Neural progenitor cell (in vitro differentiated cells): ENCODE results near the gene ATP8A1. TPM values are rescaled to one million over a fixed set of nuclear protein-coding genes. Genes with fewer than 3 reads are reported as not detected.

Source experiments
- DNase-seq: peaks from one replicate; pipeline ENCODE4 v3.0.0-alpha.2; 2016; ENCODE audit warnings: low spot score
- H2AFZ ChIP-seq: fragments of 200-600 bp; sonication (generic); replicated peaks from 2 replicates; pipeline ENCODE4 v1.6.1; 2016; ENCODE audit warnings: antibody characterized with exemption
- H3F3A ChIP-seq: fragments of 200-600 bp; sonication (generic); 2 replicates; pipeline ENCODE4 v1.6.1; 2016; ENCODE audit warnings: antibody characterized with exemption, low read depth
- H3K27ac ChIP-seq: fragments of 200-600 bp; sonication (generic); 2 replicates; pipeline ENCODE4 v1.5.1; 2016; ENCODE audit warnings: mild to moderate bottlenecking
- H3K27me3 ChIP-seq: fragments of 200-600 bp; sonication (generic); 2 replicates; pipeline ENCODE4 v1.6.1; 2016; ENCODE audit warnings: mild to moderate bottlenecking, moderate library complexity
- H3K36me3 ChIP-seq: fragments of 200-600 bp; sonication (generic); 2 replicates; pipeline ENCODE4 v1.5.1; 2016
- H3K4me1 ChIP-seq: fragments of 200-600 bp; sonication (generic); 2 replicates; pipeline ENCODE4 v1.6.1; 2016; ENCODE audit warnings: mixed run types
- H3K4me2 ChIP-seq: fragments of 200-600 bp; sonication (generic); 2 replicates; pipeline ENCODE4 v1.6.1; 2016
- H3K4me3 ChIP-seq: fragments of 200-600 bp; sonication (generic); 2 replicates; pipeline ENCODE4 v1.5.1; 2016
- H3K79me2 ChIP-seq: fragments of 200-600 bp; sonication (generic); 2 replicates; pipeline ENCODE4 v1.6.1; 2016; ENCODE audit warnings: low read depth
- H3K9ac ChIP-seq: fragments of 200-600 bp; sonication (generic); 2 replicates; pipeline ENCODE4 v1.6.1; 2016
- H3K9me3 ChIP-seq: fragments of 200-600 bp; sonication (generic); 2 replicates; pipeline ENCODE4 v1.5.1; 2016; ENCODE audit warnings: low read depth
- H4K20me1 ChIP-seq: fragments of 200-600 bp; sonication (generic); 2 replicates; pipeline ENCODE4 v1.6.1; 2016; ENCODE audit warnings: low read depth
- H3K27ac Mint-ChIP-seq: 3 replicates; pipeline ENCODE4 v1.8.0; 2021; ENCODE audit warnings: mixed read lengths
- H3K27me3 Mint-ChIP-seq: 2 replicates; pipeline ENCODE4 v1.8.0; 2022; ENCODE audit warnings: low read depth, mild to moderate bottlenecking, inconsistent platforms, moderate library complexity, mixed read lengths; ENCODE audit not compliant: insufficient read depth
- H3K36me3 Mint-ChIP-seq: 3 replicates; pipeline ENCODE4 v1.8.0; 2021; ENCODE audit warnings: mixed read lengths
- H3K4me1 Mint-ChIP-seq: 3 replicates; pipeline ENCODE4 v1.8.0; 2021; ENCODE audit warnings: mixed read lengths
- H3K4me3 Mint-ChIP-seq: 3 replicates; pipeline ENCODE4 v1.8.0; 2021; ENCODE audit warnings: mild to moderate bottlenecking, moderate library complexity, mixed read lengths
- H3K9me3 Mint-ChIP-seq: 3 replicates; pipeline ENCODE4 v1.8.0; 2020; ENCODE audit warnings: mixed read lengths
- EZH2 ChIP-seq: fragments of 200-600 bp; sonication (generic); IDR thresholded peaks from 2 replicates; pipeline ENCODE4 v1.6.1; 2017; ENCODE audit warnings: antibody characterized with exemption, mild to moderate bottlenecking, moderate library complexity
- EZH2phosphoT487 ChIP-seq: fragments of 200-600 bp; sonication (generic); IDR thresholded peaks from 2 replicates; pipeline ENCODE4 v1.6.1; 2017; ENCODE audit warnings: antibody characterized with exemption
- total RNA-seq: library from RNA; depleted of rRNA; stranded (reverse); fragments of >200 nt; gene quantifications from 2 replicates; pipeline ENCODE4 v1.2.3, GENCODE V29; 2015; ENCODE audit warnings: low replicate concordance
- TF ChIP-seq, protein P1 (sequence below): fragments of 200-600 bp; sonication (generic); IDR thresholded peaks from 2 replicates; pipeline ENCODE4 v1.5.1; 2017; ENCODE audit warnings: antibody characterized with exemption, mild to moderate bottlenecking

Gene ATP8A1
- total RNA-seq, 1 donor from 2014 or later, result 46.1 TPM

GRCh38 chr4:42396752-42397634, 259.9 kb downstream of the ATP8A1 start, which contains the start of gene SHISA3:
Gene SHISA3, plus strand, starts transcription at chr4:42397488. Its CDS starts 569 bp downstream, at chr4:42398057.
- no peaks in the 10 kb centered on the region for H3K79me2 ChIP-seq
- H3K9me3 ChIP-seq, result no peaks in the 10 kb centered on the region
- no peaks in the 10 kb centered on the region for H3K9me3 Mint-ChIP-seq
- peak within 1 kb of the TSS; percentile 85 for H3K4me3 Mint-ChIP-seq
- no peaks in the 10 kb centered on the region for H3K36me3 ChIP-seq
- H2AFZ ChIP-seq, result peak within 1 kb of the TSS; percentile 90
- H3K27me3 ChIP-seq, result peaks cover 82% of the 10 kb centered on the region
- no peaks in the 10 kb centered on the region for H3K36me3 Mint-ChIP-seq
- H4K20me1 ChIP-seq, result peaks cover 9% of the 10 kb centered on the region
- no peak within 1 kb of the TSS for H3K27ac Mint-ChIP-seq
- H3K4me2 ChIP-seq, result peak within 1 kb of the TSS; percentile 96
- TF ChIP-seq EZH2 (peak; percentile 82), EZH2phosphoT487 (peak; percentile 85)
- TF ChIP-seq, protein P1, sequence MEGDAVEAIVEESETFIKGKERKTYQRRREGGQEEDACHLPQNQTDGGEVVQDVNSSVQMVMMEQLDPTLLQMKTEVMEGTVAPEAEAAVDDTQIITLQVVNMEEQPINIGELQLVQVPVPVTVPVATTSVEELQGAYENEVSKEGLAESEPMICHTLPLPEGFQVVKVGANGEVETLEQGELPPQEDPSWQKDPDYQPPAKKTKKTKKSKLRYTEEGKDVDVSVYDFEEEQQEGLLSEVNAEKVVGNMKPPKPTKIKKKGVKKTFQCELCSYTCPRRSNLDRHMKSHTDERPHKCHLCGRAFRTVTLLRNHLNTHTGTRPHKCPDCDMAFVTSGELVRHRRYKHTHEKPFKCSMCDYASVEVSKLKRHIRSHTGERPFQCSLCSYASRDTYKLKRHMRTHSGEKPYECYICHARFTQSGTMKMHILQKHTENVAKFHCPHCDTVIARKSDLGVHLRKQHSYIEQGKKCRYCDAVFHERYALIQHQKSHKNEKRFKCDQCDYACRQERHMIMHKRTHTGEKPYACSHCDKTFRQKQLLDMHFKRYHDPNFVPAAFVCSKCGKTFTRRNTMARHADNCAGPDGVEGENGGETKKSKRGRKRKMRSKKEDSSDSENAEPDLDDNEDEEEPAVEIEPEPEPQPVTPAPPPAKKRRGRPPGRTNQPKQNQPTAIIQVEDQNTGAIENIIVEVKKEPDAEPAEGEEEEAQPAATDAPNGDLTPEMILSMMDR, result no peak
- H3K4me1 ChIP-seq, result peaks cover 17% of the 10 kb centered on the region
- no peak within 1 kb of the TSS for H3K9ac ChIP-seq
- peak within 1 kb of the TSS; percentile 61 for H3K4me3 ChIP-seq
- H3K27ac ChIP-seq, result no peak within 1 kb of the TSS
- peaks cover 58% of the 10 kb centered on the region for H3K27me3 Mint-ChIP-seq
- peak; percentile 69 for DNase-seq
- H3K4me1 Mint-ChIP-seq, result peaks cover 25% of the 10 kb centered on the region
- H3F3A ChIP-seq, result peaks cover 39% of the 10 kb centered on the region

DNA sequence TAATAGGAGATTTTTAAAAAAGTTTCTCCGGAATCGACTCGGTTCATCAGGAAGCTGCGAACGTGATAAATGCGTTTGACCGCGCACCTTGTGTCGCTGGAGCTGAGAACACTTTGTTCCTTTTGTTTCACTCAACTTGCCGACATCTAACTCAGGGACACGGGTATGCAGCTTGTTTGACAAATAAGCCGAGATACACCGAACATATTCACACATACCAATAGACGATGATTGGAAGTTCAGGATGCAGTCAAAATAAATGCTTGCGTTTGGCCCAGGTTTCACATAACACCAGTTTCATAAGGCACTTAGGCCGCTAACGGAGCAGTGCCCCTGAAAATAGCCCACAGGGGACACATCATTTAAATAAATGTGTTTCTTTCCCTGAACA, 260.5 kb downstream of the ATP8A1 start:
- no peaks in the 10 kb centered on the region for H3K79me2 ChIP-seq
- peaks cover 30% of the 10 kb centered on the region for H3K4me1 Mint-ChIP-seq
- TF ChIP-seq, protein P1, result no peak
- TF ChIP-seq EZH2 (no peak), EZH2phosphoT487 (no peak)
- peak overlapping the region; percentile 85 for H3K4me3 Mint-ChIP-seq
- peaks cover 39% of the 10 kb centered on the region for H3F3A ChIP-seq
- peaks cover 9% of the 10 kb centered on the region for H4K20me1 ChIP-seq
- no peaks in the 10 kb centered on the region for H3K9me3 ChIP-seq
- H2AFZ ChIP-seq, result no peak overlapping the region
- peaks cover 60% of the 10 kb centered on the region for H3K27me3 Mint-ChIP-seq
- no peak overlapping the region for H3K27ac ChIP-seq
- peaks cover 76% of the 10 kb centered on the region for H3K27me3 ChIP-seq
- no peak overlapping the region for H3K27ac Mint-ChIP-seq
- H3K9me3 Mint-ChIP-seq, result no peaks in the 10 kb centered on the region
- H3K4me3 ChIP-seq, result peak overlapping the region; percentile 61
- H3K36me3 ChIP-seq, result no peaks in the 10 kb centered on the region
- peak; percentile 49 for DNase-seq
- H3K4me1 ChIP-seq, result peaks cover 22% of the 10 kb centered on the region
- H3K4me2 ChIP-seq, result peak overlapping the region; percentile 96
- H3K9ac ChIP-seq, result no peak overlapping the region
- H3K36me3 Mint-ChIP-seq, result no peaks in the 10 kb centered on the region

- no peaks in the 10 kb centered on the region for H3K9me3 Mint-ChIP-seq
- H3K4me1 Mint-ChIP-seq, result peaks cover 37% of the 10 kb centered on the region
- peaks cover 68% of the 10 kb centered on the region for H3K27me3 ChIP-seq
- peaks cover 30% of the 10 kb centered on the region for H3K4me1 ChIP-seq
- no peaks in the 10 kb centered on the region for H3K79me2 ChIP-seq
- H3K27ac Mint-ChIP-seq, result no peak overlapping the region
- no peaks in the 10 kb centered on the region for H3K36me3 ChIP-seq
- H4K20me1 ChIP-seq, result peaks cover 9% of the 10 kb centered on the region
- TF ChIP-seq EZH2phosphoT487, result no peak
- TF ChIP-seq, protein P1, result no peak
- TF ChIP-seq EZH2, result no peak
- H3K9me3 ChIP-seq, result no peaks in the 10 kb centered on the region
- peaks cover 53% of the 10 kb centered on the region for H3K27me3 Mint-ChIP-seq
- no peak overlapping the region for H3K4me2 ChIP-seq
- no peak for DNase-seq
- peaks cover 37% of the 10 kb centered on the region for H3F3A ChIP-seq
- no peaks in the 10 kb centered on the region for H3K36me3 Mint-ChIP-seq
- no peak overlapping the region for H2AFZ ChIP-seq
- H3K4me3 Mint-ChIP-seq, result no peak overlapping the region
- no peak overlapping the region for H3K27ac ChIP-seq
- H3K9ac ChIP-seq, result no peak overlapping the region
- no peak overlapping the region for H3K4me3 ChIP-seq
Observed at GRCh38 chr4:42395595-42395994, 261.3 kb downstream of the ATP8A1 start.
